Effector CD8-positive, alpha-beta T cell (primary cell): ENCODE data around the gene PLSCR4.
"Not testable (repeated sequence)": the region's sequence is repeated elsewhere in the genome, so short reads cannot be mapped to it uniquely, and the experiment has no call there.

Experiments used
- DNase-seq: peaks from one replicate; lab custom pipeline; 2025; lab: John Stamatoyannopoulos, UW

The PLSCR4 gene

GRCh38 chr3:146247911-146248310, 3.0 kb downstream of the PLSCR4 start:
- no peak for DNase-seq

GRCh38 chr3:146246526-146246925, 4.4 kb downstream of the PLSCR4 start:
- no peak for DNase-seq

GRCh38 chr3:146243559-146243958, 7.3 kb downstream of the PLSCR4 start:
- DNase-seq = no peak

- DNase-seq = no peak
Measured at GRCh38 chr3:146241523-146242240, 9.2 kb downstream of the PLSCR4 start.

GRCh38 chr3:146233487-146233886, 17.4 kb downstream of the PLSCR4 start:
- no peak for DNase-seq

- no peak for DNase-seq
Measured at GRCh38 chr3:146227486-146227885, 23.4 kb downstream of the PLSCR4 start.

GRCh38 chr3:146226881-146227280, 24.0 kb downstream of the PLSCR4 start:
- no peak for DNase-seq

- not testable (repeated sequence) for DNase-seq
Measured at GRCh38 chr3:146225458-146225857, 25.4 kb downstream of the PLSCR4 start.

- no peak for DNase-seq
Measured at GRCh38 chr3:146223401-146224373, 27.2 kb downstream of the PLSCR4 start.

GRCh38 chr3:146222204-146223046, 28.5 kb downstream of the PLSCR4 start:
- DNase-seq = no peak

- no peak for DNase-seq
Measured at GRCh38 chr3:146221276-146221675, 29.6 kb downstream of the PLSCR4 start.

GRCh38 chr3:146218880-146219866, 31.7 kb downstream of the PLSCR4 start:
- DNase-seq = peak; percentile 3

GRCh38 chr3:146217324-146217723, 33.6 kb downstream of the PLSCR4 start:
- DNase-seq = no peak

- DNase-seq = no peak
Measured at GRCh38 chr3:146214493-146214892, 36.4 kb downstream of the PLSCR4 start.

- DNase-seq = no peak
Measured at GRCh38 chr3:146209371-146209770, 41.5 kb downstream of the PLSCR4 start.

- DNase-seq = no peak
Measured at GRCh38 chr3:146203776-146204175, 47.1 kb downstream of the PLSCR4 start.

GRCh38 chr3:146200461-146201220, 50.3 kb downstream of the PLSCR4 start:
- no peak for DNase-seq

- DNase-seq = no peak
Measured at GRCh38 chr3:146199762-146200161, 51.1 kb downstream of the PLSCR4 start.

- DNase-seq = no peak
Measured at GRCh38 chr3:146196789-146197188, 54.1 kb downstream of the PLSCR4 start.

- DNase-seq = no peak
Measured at GRCh38 chr3:146195605-146196004, 55.3 kb downstream of the PLSCR4 start.
